Measurements from ENCODE around the gene DNAH12. TPM values are rescaled to one million over a fixed set of nuclear protein-coding genes. Genes with fewer than 3 reads are reported as not detected.

The DNAH12 gene
- total and polyA plus RNA-seq, 2 donors (not counting 3 experiments of a cell fraction or from before 2014, with no cell fraction given): 0.06 to 0.20 TPM

- no peak overlapping the region for H3K4me3 ChIP-seq (replicated peaks in 1 of 3; ENCODE audit: insufficient read depth in 1 of 3, low read depth in 1 of 3, low read length in 3 of 3)
- no peaks in the 10 kb centered on the region for H3K4me1 ChIP-seq (ENCODE audit: control insufficient read depth, extremely low read depth, insufficient read depth, low read length)
- peaks cover 19% of the 10 kb centered on the region for H4K20me1 ChIP-seq (replicated peaks; ENCODE audit: control insufficient read depth, extremely low read depth, insufficient read depth, low read length)
- dilution Hi-C loops (cut with MboI; ENCODE audit: extremely low pct_ligation_motif_present, low sequenced_read_pairs) (no loop called here), intact Hi-C loops (cut with micrococcal nuclease) (no loop called here)
- FAIRE-seq (no peak), DNase-seq (ENCODE audit: low read depth, low spot score) (no peak)
- H2AFZ ChIP-seq (ENCODE audit: low read depth, low read length): no peak overlapping the region
- H3K9me1 ChIP-seq (replicated peaks; ENCODE audit: control insufficient read depth, extremely low read depth, insufficient read depth, low read length): no peaks in the 10 kb centered on the region
- H3K27ac ChIP-seq (ENCODE audit: insufficient read depth, low read depth, low read length): no peak overlapping the region
- H3K9ac ChIP-seq (replicated peaks; ENCODE audit: extremely low read depth, insufficient read depth, low read length): no peak overlapping the region
- ChIA-PET POLR2A (interaction anchor here (0.6 kb wide), 1 partner anchor 10 kb away, joined by 3 read pairs; the partner anchor contains the start of gene ARF4), CTCF (interaction anchor here (0.6 to 0.9 kb wide), 2 partner anchors 190 to 266 kb away, joined by 3 to 4 read pairs; no protein-coding TSS in a partner anchor)
- peaks cover 4 to 5% of the 10 kb centered on the region in 2 experiments for H3K36me3 ChIP-seq (ENCODE audit: control insufficient read depth in 2 of 2, extremely low read depth in 1 of 2, insufficient read depth in 2 of 2, low read length in 2 of 2)
- H3K4me2 ChIP-seq (ENCODE audit: insufficient read depth, low read length): no peak overlapping the region
- BruUV-seq (replicated peaks): no TSS peak
- peaks cover 99% of the 10 kb centered on the region for H3K79me2 ChIP-seq (ENCODE audit: control insufficient read depth, insufficient read depth, low read length)
- no peaks in the 10 kb centered on the region for H3K9me3 ChIP-seq (replicated peaks; ENCODE audit: control insufficient read depth, insufficient read depth, low read length)
- no peak for TF ChIP-seq MYC (IDR thresholded peaks at IDR 0.05; ENCODE audit: low read depth, low read length)
- no peak for TF ChIP-seq MAX (IDR thresholded peaks at IDR 0.05; ENCODE audit: insufficient read depth, insufficient read length)
- TF ChIP-seq FOS (IDR thresholded peaks at IDR 0.05; ENCODE audit: borderline replicate concordance, insufficient read depth, low read length): no peak
- no peak for TF ChIP-seq POLR2AphosphoS5 (IDR thresholded peaks at IDR 0.05; ENCODE audit: insufficient read depth, low read depth, low read length)
- no peak for TF ChIP-seq POLR2A (IDR thresholded peaks at IDR 0.05; ENCODE audit: low read depth, low read length)
- no peak for TF ChIP-seq GATA2 (IDR thresholded peaks at IDR 0.05; ENCODE audit: insufficient read depth, insufficient read length, low read depth, low read length)
- TF ChIP-seq JUN (IDR thresholded peaks at IDR 0.05; ENCODE audit: borderline replicate concordance, insufficient read depth, insufficient read length, low read depth): no peak
- TF ChIP-seq CTCF (IDR thresholded peaks at IDR 0.05; ENCODE audit: extremely low read depth in 1 of 2, insufficient read depth in 1 of 2, low read depth in 1 of 2, low read length in 2 of 2): no peak
- no peak for TF ChIP-seq EZH2 (IDR thresholded peaks at IDR 0.05; ENCODE audit: borderline replicate concordance, low read depth, low read length, severe bottlenecking)
- no peaks in the 10 kb centered on the region for H3K27me3 ChIP-seq (ENCODE audit: control insufficient read depth in 2 of 2, insufficient read depth in 2 of 2, low read length in 2 of 2)
These were observed 42.6 kb upstream of the DNAH12 start for GRCh38 chr3:57586778-57587177.
